ENCODE data around the gene ANGPTL4.
"Not testable (repeated sequence)": the region's sequence is repeated elsewhere in the genome, so short reads cannot be mapped to it uniquely, and the experiment has no call there.

ANGPTL4 gene

GRCh38 chr19:8360196-8360595 lies 3.8 kb upstream of the ANGPTL4 start:
- DNase-seq (ENCODE audit: extremely low read depth in 1 of 2, low read depth in 1 of 2), result no peak

GRCh38 chr19:8361921-8362793 lies 1.8 kb upstream of the ANGPTL4 start:
- DNase-seq (ENCODE audit: extremely low read depth in 1 of 2, low read depth in 1 of 2), result no peak

GRCh38 chr19:8366121-8366581 lies 2.2 kb downstream of the ANGPTL4 start:
- DNase-seq (ENCODE audit: extremely low read depth in 1 of 2, low read depth in 1 of 2), result no peak

GRCh38 chr19:8366961-8367326 lies 3.0 kb downstream of the ANGPTL4 start:
- DNase-seq (ENCODE audit: extremely low read depth in 1 of 2, low read depth in 1 of 2), result no peak

- DNase-seq (ENCODE audit: extremely low read depth in 1 of 2, low read depth in 1 of 2), result no peak
Measured at GRCh38 chr19:8367327-8368001, 3.5 kb downstream of the ANGPTL4 start.

- DNase-seq (ENCODE audit: extremely low read depth in 1 of 2, low read depth in 1 of 2), result no peak
Measured at GRCh38 chr19:8370176-8371010, 6.4 kb downstream of the ANGPTL4 start.

- DNase-seq (ENCODE audit: extremely low read depth in 1 of 2, low read depth in 1 of 2), result no peak
Measured at GRCh38 chr19:8371011-8371804, 7.3 kb downstream of the ANGPTL4 start.

- DNase-seq (ENCODE audit: extremely low read depth in 1 of 2, low read depth in 1 of 2), result no peak
Measured at GRCh38 chr19:8373867-8374813, 10.2 kb downstream of the ANGPTL4 start.

- not testable (repeated sequence) for DNase-seq (ENCODE audit: extremely low read depth in 1 of 2, low read depth in 1 of 2)
Measured at GRCh38 chr19:8375766-8376165, 11.8 kb downstream of the ANGPTL4 start.

GRCh38 chr19:8376373-8376974 lies 12.5 kb downstream of the ANGPTL4 start:
- not testable (repeated sequence) for DNase-seq (ENCODE audit: extremely low read depth in 1 of 2, low read depth in 1 of 2)

GRCh38 chr19:8377598-8377997 lies 13.6 kb downstream of the ANGPTL4 start:
- no peak for DNase-seq (ENCODE audit: extremely low read depth in 1 of 2, low read depth in 1 of 2)

GRCh38 chr19:8379156-8379891 lies 15.4 kb downstream of the ANGPTL4 start:
- not testable (repeated sequence) for DNase-seq (ENCODE audit: extremely low read depth in 1 of 2, low read depth in 1 of 2)

- not testable (repeated sequence) for DNase-seq (ENCODE audit: extremely low read depth in 1 of 2, low read depth in 1 of 2)
Measured at GRCh38 chr19:8384569-8384968, 20.6 kb downstream of the ANGPTL4 start.

- DNase-seq (ENCODE audit: extremely low read depth in 1 of 2, low read depth in 1 of 2), result not testable (repeated sequence)
Measured at GRCh38 chr19:8385103-8385502, 21.1 kb downstream of the ANGPTL4 start.

- not testable (repeated sequence) for DNase-seq (ENCODE audit: extremely low read depth in 1 of 2, low read depth in 1 of 2)
Measured at GRCh38 chr19:8385566-8385965, 21.6 kb downstream of the ANGPTL4 start.

- DNase-seq (ENCODE audit: extremely low read depth in 1 of 2, low read depth in 1 of 2), result not testable (repeated sequence)
Measured at GRCh38 chr19:8386419-8386818, 22.5 kb downstream of the ANGPTL4 start.

GRCh38 chr19:8386990-8387389 lies 23.0 kb downstream of the ANGPTL4 start:
- DNase-seq (ENCODE audit: extremely low read depth in 1 of 2, low read depth in 1 of 2), result no peak

Data from stimulated activated CD8-positive, alpha-beta memory T cell treated with anti-CD3 and anti-CD28 coated beads, Interleukin-7, amount 100 ng/mL, for 48 hours (primary cell).